ENCODE results near the gene PTPRC. TPM values are rescaled to one million over a fixed set of nuclear protein-coding genes. Genes with fewer than 3 reads are reported as not detected.

PTPRC gene
- polyA plus RNA-seq, 4 donors, result 1.6 to 17.4 (median 5.3) TPM

GRCh38 chr1:198617406-198617805 is 21.4 kb upstream of the PTPRC start:
- FAIRE-seq, result no peak
- H3K27ac ChIP-seq (ENCODE audit: low read depth in 1 of 3, low read length in 2 of 3), result no peak overlapping the region
- H3K27me3 ChIP-seq (ENCODE audit: control insufficient read depth in 3 of 3, insufficient read depth in 3 of 3, low read length in 3 of 3), result no peaks in the 10 kb centered on the region
- H3K4me3 ChIP-seq (ENCODE audit: low read depth in 1 of 3, low read length in 3 of 3), result no peak overlapping the region
- no peaks in the 10 kb centered on the region for H3K4me1 ChIP-seq (ENCODE audit: control insufficient read depth in 3 of 3, insufficient read depth in 2 of 3, low read depth in 1 of 3, low read length in 2 of 3)
- no peaks in the 10 kb centered on the region for H3K9me3 ChIP-seq (ENCODE audit: control insufficient read depth in 2 of 2, insufficient read depth in 1 of 2, low read depth in 1 of 2, low read length in 1 of 2)
- H3K36me3 ChIP-seq (ENCODE audit: control insufficient read depth in 3 of 3, insufficient read depth in 2 of 3, low read depth in 1 of 3, low read length in 3 of 3), result no peaks in the 10 kb centered on the region
- DNase-seq, result no peak

- Histone ChIP-seq H3K4me1 (ENCODE audit: control insufficient read depth in 3 of 3, insufficient read depth in 2 of 3, low read depth in 1 of 3, low read length in 2 of 3) (no peaks in the 10 kb centered on the region), H3K4me3 (ENCODE audit: low read depth in 1 of 3, low read length in 3 of 3) (no peak overlapping the region), H3K36me3 (ENCODE audit: control insufficient read depth in 3 of 3, insufficient read depth in 2 of 3, low read depth in 1 of 3, low read length in 3 of 3) (no peaks in the 10 kb centered on the region), H3K27me3 (ENCODE audit: control insufficient read depth in 3 of 3, insufficient read depth in 3 of 3, low read length in 3 of 3) (no peaks in the 10 kb centered on the region), H3K9me3 (ENCODE audit: control insufficient read depth in 2 of 2, insufficient read depth in 1 of 2, low read depth in 1 of 2, low read length in 1 of 2) (no peaks in the 10 kb centered on the region), H3K27ac (ENCODE audit: low read depth in 1 of 3, low read length in 2 of 3) (peak overlapping the region in 2 of 3 donors; percentile 32 to 69)
- no peak for DNase-seq
- FAIRE-seq, result no peak
- 62 to 87% (median 74%) methylated on average over 5 of the region's 5 CpGs for WGBS, 3 donors
Measured at GRCh38 chr1:198619375-198620140, 19.3 kb upstream of the PTPRC start.

DNA sequence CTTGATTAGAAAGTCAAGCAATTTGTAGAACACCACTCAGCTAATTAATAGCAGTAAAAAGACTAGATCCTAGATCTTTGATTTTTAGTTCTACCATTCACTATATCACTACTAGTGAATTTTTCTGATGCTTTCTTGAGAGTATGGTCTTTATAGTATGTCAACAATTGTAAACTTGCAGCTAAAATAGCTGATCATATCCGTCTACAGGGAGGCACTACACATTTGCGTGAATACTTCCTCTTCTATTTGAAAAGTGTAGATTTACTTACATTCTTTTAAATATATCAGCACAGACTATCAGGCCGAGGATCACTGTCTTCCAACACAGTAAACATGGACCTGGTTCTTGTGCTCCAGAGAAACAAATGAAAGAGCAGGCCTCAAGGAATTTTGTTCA is 18.6 kb upstream of the PTPRC start:
- 57 to 67% (median 59%) methylated on average over 3 of the region's 3 CpGs for WGBS, 3 donors
- peak overlapping the region in 1 of 3 donors; percentile 55 for H3K27ac ChIP-seq (ENCODE audit: low read depth in 1 of 3, low read length in 2 of 3)
- H3K4me3 ChIP-seq (ENCODE audit: low read depth in 1 of 3, low read length in 3 of 3), result no peak overlapping the region
- DNase-seq (no peak), FAIRE-seq (no peak)
- H3K27me3 ChIP-seq (ENCODE audit: control insufficient read depth in 3 of 3, insufficient read depth in 3 of 3, low read length in 3 of 3), result no peaks in the 10 kb centered on the region
- no peaks in the 10 kb centered on the region for H3K36me3 ChIP-seq (ENCODE audit: control insufficient read depth in 3 of 3, insufficient read depth in 2 of 3, low read depth in 1 of 3, low read length in 3 of 3)
- no peaks in the 10 kb centered on the region for H3K9me3 ChIP-seq (ENCODE audit: control insufficient read depth in 2 of 2, insufficient read depth in 1 of 2, low read depth in 1 of 2, low read length in 1 of 2)
- no peaks in the 10 kb centered on the region for H3K4me1 ChIP-seq (ENCODE audit: control insufficient read depth in 3 of 3, insufficient read depth in 2 of 3, low read depth in 1 of 3, low read length in 2 of 3)

GRCh38 chr1:198620951-198621824 is 17.7 kb upstream of the PTPRC start:
- Histone ChIP-seq H3K27ac (ENCODE audit: low read depth in 1 of 3, low read length in 2 of 3) (peak overlapping the region in 2 of 3 donors; percentile 21 to 91), H3K4me3 (ENCODE audit: low read depth in 1 of 3, low read length in 3 of 3) (no peak overlapping the region), H3K36me3 (ENCODE audit: control insufficient read depth in 3 of 3, insufficient read depth in 2 of 3, low read depth in 1 of 3, low read length in 3 of 3) (no peaks in the 10 kb centered on the region), H3K9me3 (ENCODE audit: control insufficient read depth in 2 of 2, insufficient read depth in 1 of 2, low read depth in 1 of 2, low read length in 1 of 2) (no peaks in the 10 kb centered on the region), H3K27me3 (ENCODE audit: control insufficient read depth in 3 of 3, insufficient read depth in 3 of 3, low read length in 3 of 3) (no peaks in the 10 kb centered on the region), H3K4me1 (ENCODE audit: control insufficient read depth in 3 of 3, insufficient read depth in 2 of 3, low read depth in 1 of 3, low read length in 2 of 3) (no peaks in the 10 kb centered on the region)
- DNase-seq, result peak in 1 of 2 donors; percentile 50
- 56 to 79% (median 69%) methylated on average over 10 of the region's 10 CpGs for WGBS, 3 donors
- no peak for FAIRE-seq

- FAIRE-seq (no peak), DNase-seq (no peak)
- Histone ChIP-seq H3K4me1 (ENCODE audit: control insufficient read depth in 3 of 3, insufficient read depth in 2 of 3, low read depth in 1 of 3, low read length in 2 of 3) (no peaks in the 10 kb centered on the region), H3K27me3 (ENCODE audit: control insufficient read depth in 3 of 3, insufficient read depth in 3 of 3, low read length in 3 of 3) (no peaks in the 10 kb centered on the region), H3K27ac (ENCODE audit: low read depth in 1 of 3, low read length in 2 of 3) (peak overlapping the region in 2 of 3 donors; percentile 41 to 60), H3K9me3 (ENCODE audit: control insufficient read depth in 2 of 2, insufficient read depth in 1 of 2, low read depth in 1 of 2, low read length in 1 of 2) (no peaks in the 10 kb centered on the region), H3K4me3 (ENCODE audit: low read depth in 1 of 3, low read length in 3 of 3) (no peak overlapping the region), H3K36me3 (ENCODE audit: control insufficient read depth in 3 of 3, insufficient read depth in 2 of 3, low read depth in 1 of 3, low read length in 3 of 3) (no peaks in the 10 kb centered on the region)
- 68 to 78% (median 71%) methylated on average over 1 of the region's 1 CpG for WGBS, 3 donors
Measured at GRCh38 chr1:198622001-198622400, 16.8 kb upstream of the PTPRC start.

DNA sequence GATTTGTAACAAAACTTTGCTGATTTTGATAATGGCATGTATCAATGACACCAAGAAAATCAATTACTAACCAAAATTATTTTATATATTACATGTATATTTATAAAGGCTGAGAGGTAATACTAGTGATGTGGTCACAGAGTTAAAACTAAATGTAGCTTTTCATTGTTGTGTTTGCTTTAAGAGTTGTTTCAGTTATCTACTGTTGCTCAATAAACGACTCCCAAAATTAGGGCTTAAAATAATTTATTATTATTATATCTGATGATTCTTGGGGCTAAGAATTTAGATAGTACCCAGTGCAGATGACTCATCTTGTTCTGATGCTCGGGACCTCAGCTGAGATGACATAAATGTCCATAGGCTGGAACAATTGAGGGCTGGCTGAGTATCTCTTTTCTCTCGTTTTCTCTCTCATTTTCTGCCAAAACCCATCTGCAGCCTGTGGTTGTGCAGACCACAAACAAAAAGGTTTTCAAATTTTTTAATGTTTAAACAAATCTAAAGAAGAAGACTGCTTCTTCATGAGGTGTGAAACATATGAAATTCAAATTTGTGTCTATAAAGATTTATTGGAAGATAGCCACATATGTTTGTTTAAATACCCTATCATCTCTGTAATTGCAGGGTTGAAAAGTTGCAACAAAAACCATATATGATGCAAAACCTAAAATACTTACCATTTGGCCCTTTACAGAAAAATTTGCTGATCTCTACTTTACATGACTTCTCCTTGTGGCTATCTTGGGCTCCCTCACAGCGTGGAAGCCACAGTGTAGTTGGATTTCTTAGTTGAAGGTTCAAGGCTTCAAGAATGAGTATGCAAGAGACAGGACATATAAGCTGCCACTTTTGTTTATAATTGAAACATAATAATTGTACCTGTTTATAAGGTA is 14.8 kb upstream of the PTPRC start:
- no peaks in the 10 kb centered on the region for H3K27me3 ChIP-seq (ENCODE audit: control insufficient read depth in 3 of 3, insufficient read depth in 3 of 3, low read length in 3 of 3)
- DNase-seq (peak in 1 of 2 donors; percentile 27), FAIRE-seq (no peak)
- H3K9me3 ChIP-seq (ENCODE audit: control insufficient read depth in 2 of 2, insufficient read depth in 1 of 2, low read depth in 1 of 2, low read length in 1 of 2), result no peaks in the 10 kb centered on the region
- WGBS, 3 donors, result 40 to 49% (median 43%) methylated on average over 4 of the region's 4 CpGs
- H3K27ac ChIP-seq (ENCODE audit: low read depth in 1 of 3, low read length in 2 of 3), result peak overlapping the region in 1 of 3 donors; percentile 42
- no peak overlapping the region for H3K4me3 ChIP-seq (ENCODE audit: low read depth in 1 of 3, low read length in 3 of 3)
- H3K36me3 ChIP-seq (ENCODE audit: control insufficient read depth in 3 of 3, insufficient read depth in 2 of 3, low read depth in 1 of 3, low read length in 3 of 3), result no peaks in the 10 kb centered on the region
- no peaks in the 10 kb centered on the region for H3K4me1 ChIP-seq (ENCODE audit: control insufficient read depth in 3 of 3, insufficient read depth in 2 of 3, low read depth in 1 of 3, low read length in 2 of 3)

GRCh38 chr1:198624648-198624980 is 14.2 kb upstream of the PTPRC start:
- Histone ChIP-seq H3K9me3 (ENCODE audit: control insufficient read depth in 2 of 2, insufficient read depth in 1 of 2, low read depth in 1 of 2, low read length in 1 of 2) (no peaks in the 10 kb centered on the region), H3K4me3 (ENCODE audit: low read depth in 1 of 3, low read length in 3 of 3) (no peak overlapping the region), H3K27ac (ENCODE audit: low read depth in 1 of 3, low read length in 2 of 3) (no peak overlapping the region), H3K27me3 (ENCODE audit: control insufficient read depth in 3 of 3, insufficient read depth in 3 of 3, low read length in 3 of 3) (no peaks in the 10 kb centered on the region), H3K4me1 (ENCODE audit: control insufficient read depth in 3 of 3, insufficient read depth in 2 of 3, low read depth in 1 of 3, low read length in 2 of 3) (no peaks in the 10 kb centered on the region), H3K36me3 (ENCODE audit: control insufficient read depth in 3 of 3, insufficient read depth in 2 of 3, low read depth in 1 of 3, low read length in 3 of 3) (no peaks in the 10 kb centered on the region)
- no peak for DNase-seq
- 52 to 75% (median 73%) methylated on average over 1 of the region's 1 CpG for WGBS, 3 donors
- no peak for FAIRE-seq

DNA sequence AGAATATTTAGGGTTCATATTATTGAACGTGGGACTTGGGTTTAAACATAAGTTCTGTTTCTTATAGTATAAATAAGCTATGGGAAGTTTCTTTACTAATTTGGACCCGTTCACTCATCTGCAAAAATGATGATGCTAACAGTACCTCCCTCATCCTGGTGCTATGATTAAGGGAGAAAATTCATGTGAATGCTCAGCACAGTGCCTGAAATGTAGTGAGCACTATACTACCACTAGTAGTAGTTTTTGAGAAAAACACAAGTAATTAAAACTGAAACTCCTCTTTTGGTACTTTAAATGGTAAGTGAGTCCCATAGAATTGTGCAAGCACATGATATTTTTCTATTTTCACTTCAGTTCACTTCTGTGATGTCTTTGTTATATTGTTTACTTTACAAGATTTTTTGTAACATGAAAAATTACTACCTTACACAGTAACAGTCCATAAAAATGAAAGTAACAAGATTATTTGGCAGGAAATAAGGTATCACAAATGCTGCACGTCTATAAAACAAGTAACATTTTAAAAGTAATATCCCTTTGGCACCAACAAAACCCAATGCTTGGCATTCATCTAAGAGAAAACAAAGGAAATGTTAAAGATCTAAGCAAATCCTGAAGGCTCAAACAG is 11.3 kb upstream of the PTPRC start:
- Histone ChIP-seq H3K36me3 (ENCODE audit: control insufficient read depth in 3 of 3, insufficient read depth in 2 of 3, low read depth in 1 of 3, low read length in 3 of 3) (no peaks in the 10 kb centered on the region), H3K27ac (ENCODE audit: low read depth in 1 of 3, low read length in 2 of 3) (peak overlapping the region in 1 of 3 donors; percentile 21), H3K27me3 (ENCODE audit: control insufficient read depth in 3 of 3, insufficient read depth in 3 of 3, low read length in 3 of 3) (no peaks in the 10 kb centered on the region), H3K4me3 (ENCODE audit: low read depth in 1 of 3, low read length in 3 of 3) (no peak overlapping the region), H3K9me3 (ENCODE audit: control insufficient read depth in 2 of 2, insufficient read depth in 1 of 2, low read depth in 1 of 2, low read length in 1 of 2) (no peaks in the 10 kb centered on the region), H3K4me1 (ENCODE audit: control insufficient read depth in 3 of 3, insufficient read depth in 2 of 3, low read depth in 1 of 3, low read length in 2 of 3) (no peaks in the 10 kb centered on the region)
- FAIRE-seq, result no peak
- DNase-seq, result no peak
- WGBS, 3 donors, result 51 to 57% (median 51%) methylated on average over 3 of the region's 3 CpGs

Data from small intestine (tissue), 7 donors.